ENCODE results near the gene TRPM4. TPM values are rescaled to one million over a fixed set of nuclear protein-coding genes. Genes with fewer than 3 reads are reported as not detected.

Gene TRPM4
- total and polyA plus RNA-seq, 2 experiments from 2014 or later = 16.5 to 25.7 TPM

DNA sequence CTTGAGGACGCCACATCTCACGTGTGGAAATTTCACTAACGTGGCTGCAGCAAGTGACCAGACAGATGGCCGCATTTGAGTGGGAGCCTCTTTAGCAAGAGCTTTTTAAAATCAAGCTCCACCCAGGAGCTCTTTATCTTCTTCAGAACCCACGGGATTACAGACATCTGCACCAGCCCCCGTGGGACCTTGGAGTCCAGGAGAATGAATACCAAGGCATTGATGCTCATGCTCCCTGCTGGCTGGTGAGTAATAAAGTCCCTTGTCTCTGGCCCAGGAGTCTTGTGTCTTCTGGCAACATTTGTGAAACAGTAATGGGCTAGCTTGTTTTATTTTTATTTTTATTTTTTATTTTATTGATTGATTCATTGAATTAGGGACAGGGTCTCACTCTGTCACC is 64.4 kb downstream of the TRPM4 start:
- Histone ChIP-seq H3F3A (replicated peaks; ENCODE audit: low read depth) (no peaks in the 10 kb centered on the region), H2AFZ (no peak overlapping the region), H3K4me3 (no peak overlapping the region), H3K27me3 (ENCODE audit: insufficient read depth) (no peaks in the 10 kb centered on the region), H3K79me2 (replicated peaks; ENCODE audit: insufficient read depth) (no peaks in the 10 kb centered on the region), H3K9me2 (ENCODE audit: insufficient read depth) (no peaks in the 10 kb centered on the region), H4K20me1 (replicated peaks; ENCODE audit: insufficient read depth) (no peaks in the 10 kb centered on the region), H3K27ac (ENCODE audit: low read depth) (no peak overlapping the region), H3K4me1 (ENCODE audit: insufficient read depth) (no peaks in the 10 kb centered on the region), H3K4me2 (no peak overlapping the region), H3K36me3 (ENCODE audit: insufficient read depth) (no peaks in the 10 kb centered on the region)
- Mint-ChIP-seq H3K27me3 (ENCODE audit: insufficient read depth, low read depth, poor library complexity) (peaks cover 6% of the 10 kb centered on the region), H3K9me3 (peaks cover 6% of the 10 kb centered on the region), H3K4me3 (no peak overlapping the region), H3K27ac (no peak overlapping the region), H3K4me1 (no peaks in the 10 kb centered on the region), H3K36me3 (ENCODE audit: low read depth) (0 out of 3 replicates have a peak, but pooled peaks cover 3% of the 10 kb centered on the region)
- no peak for DNase-seq (ENCODE audit: low spot score)
- no peak for ATAC-seq
- TF ChIP-seq POLR2AphosphoS5 (IDR thresholded peaks at IDR 0.05; ENCODE audit: low read depth) (no peak), NANOG (IDR thresholded peaks at IDR 0.05; ENCODE audit: borderline replicate concordance) (no peak), ZNF114 (CRISPR knock-in tag; IDR thresholded peaks at IDR 0.05) (no peak), JUNB (IDR thresholded peaks at IDR 0.05; ENCODE audit: unreplicated experiment) (no peak), EZH2 (IDR thresholded peaks at IDR 0.05; ENCODE audit: low read depth, unreplicated experiment) (no peak), STAT1 (IDR thresholded peaks at IDR 0.05; ENCODE audit: unreplicated experiment) (no peak), CREB1 (CRISPR knock-in tag; IDR thresholded peaks at IDR 0.05; ENCODE audit: low read depth) (no peak), ZNF331 (CRISPR knock-in tag; IDR thresholded peaks at IDR 0.05; ENCODE audit: low read depth) (no peak), EZH2phosphoT487 (IDR thresholded peaks at IDR 0.05; ENCODE audit: unreplicated experiment) (no peak)
- TF ChIP-seq, protein P1, sequence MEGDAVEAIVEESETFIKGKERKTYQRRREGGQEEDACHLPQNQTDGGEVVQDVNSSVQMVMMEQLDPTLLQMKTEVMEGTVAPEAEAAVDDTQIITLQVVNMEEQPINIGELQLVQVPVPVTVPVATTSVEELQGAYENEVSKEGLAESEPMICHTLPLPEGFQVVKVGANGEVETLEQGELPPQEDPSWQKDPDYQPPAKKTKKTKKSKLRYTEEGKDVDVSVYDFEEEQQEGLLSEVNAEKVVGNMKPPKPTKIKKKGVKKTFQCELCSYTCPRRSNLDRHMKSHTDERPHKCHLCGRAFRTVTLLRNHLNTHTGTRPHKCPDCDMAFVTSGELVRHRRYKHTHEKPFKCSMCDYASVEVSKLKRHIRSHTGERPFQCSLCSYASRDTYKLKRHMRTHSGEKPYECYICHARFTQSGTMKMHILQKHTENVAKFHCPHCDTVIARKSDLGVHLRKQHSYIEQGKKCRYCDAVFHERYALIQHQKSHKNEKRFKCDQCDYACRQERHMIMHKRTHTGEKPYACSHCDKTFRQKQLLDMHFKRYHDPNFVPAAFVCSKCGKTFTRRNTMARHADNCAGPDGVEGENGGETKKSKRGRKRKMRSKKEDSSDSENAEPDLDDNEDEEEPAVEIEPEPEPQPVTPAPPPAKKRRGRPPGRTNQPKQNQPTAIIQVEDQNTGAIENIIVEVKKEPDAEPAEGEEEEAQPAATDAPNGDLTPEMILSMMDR (conservative IDR thresholded peaks at IDR 0.05; ENCODE audit: low read depth in 2 of 2) = no peak
- TF ChIP-seq, protein P2, sequence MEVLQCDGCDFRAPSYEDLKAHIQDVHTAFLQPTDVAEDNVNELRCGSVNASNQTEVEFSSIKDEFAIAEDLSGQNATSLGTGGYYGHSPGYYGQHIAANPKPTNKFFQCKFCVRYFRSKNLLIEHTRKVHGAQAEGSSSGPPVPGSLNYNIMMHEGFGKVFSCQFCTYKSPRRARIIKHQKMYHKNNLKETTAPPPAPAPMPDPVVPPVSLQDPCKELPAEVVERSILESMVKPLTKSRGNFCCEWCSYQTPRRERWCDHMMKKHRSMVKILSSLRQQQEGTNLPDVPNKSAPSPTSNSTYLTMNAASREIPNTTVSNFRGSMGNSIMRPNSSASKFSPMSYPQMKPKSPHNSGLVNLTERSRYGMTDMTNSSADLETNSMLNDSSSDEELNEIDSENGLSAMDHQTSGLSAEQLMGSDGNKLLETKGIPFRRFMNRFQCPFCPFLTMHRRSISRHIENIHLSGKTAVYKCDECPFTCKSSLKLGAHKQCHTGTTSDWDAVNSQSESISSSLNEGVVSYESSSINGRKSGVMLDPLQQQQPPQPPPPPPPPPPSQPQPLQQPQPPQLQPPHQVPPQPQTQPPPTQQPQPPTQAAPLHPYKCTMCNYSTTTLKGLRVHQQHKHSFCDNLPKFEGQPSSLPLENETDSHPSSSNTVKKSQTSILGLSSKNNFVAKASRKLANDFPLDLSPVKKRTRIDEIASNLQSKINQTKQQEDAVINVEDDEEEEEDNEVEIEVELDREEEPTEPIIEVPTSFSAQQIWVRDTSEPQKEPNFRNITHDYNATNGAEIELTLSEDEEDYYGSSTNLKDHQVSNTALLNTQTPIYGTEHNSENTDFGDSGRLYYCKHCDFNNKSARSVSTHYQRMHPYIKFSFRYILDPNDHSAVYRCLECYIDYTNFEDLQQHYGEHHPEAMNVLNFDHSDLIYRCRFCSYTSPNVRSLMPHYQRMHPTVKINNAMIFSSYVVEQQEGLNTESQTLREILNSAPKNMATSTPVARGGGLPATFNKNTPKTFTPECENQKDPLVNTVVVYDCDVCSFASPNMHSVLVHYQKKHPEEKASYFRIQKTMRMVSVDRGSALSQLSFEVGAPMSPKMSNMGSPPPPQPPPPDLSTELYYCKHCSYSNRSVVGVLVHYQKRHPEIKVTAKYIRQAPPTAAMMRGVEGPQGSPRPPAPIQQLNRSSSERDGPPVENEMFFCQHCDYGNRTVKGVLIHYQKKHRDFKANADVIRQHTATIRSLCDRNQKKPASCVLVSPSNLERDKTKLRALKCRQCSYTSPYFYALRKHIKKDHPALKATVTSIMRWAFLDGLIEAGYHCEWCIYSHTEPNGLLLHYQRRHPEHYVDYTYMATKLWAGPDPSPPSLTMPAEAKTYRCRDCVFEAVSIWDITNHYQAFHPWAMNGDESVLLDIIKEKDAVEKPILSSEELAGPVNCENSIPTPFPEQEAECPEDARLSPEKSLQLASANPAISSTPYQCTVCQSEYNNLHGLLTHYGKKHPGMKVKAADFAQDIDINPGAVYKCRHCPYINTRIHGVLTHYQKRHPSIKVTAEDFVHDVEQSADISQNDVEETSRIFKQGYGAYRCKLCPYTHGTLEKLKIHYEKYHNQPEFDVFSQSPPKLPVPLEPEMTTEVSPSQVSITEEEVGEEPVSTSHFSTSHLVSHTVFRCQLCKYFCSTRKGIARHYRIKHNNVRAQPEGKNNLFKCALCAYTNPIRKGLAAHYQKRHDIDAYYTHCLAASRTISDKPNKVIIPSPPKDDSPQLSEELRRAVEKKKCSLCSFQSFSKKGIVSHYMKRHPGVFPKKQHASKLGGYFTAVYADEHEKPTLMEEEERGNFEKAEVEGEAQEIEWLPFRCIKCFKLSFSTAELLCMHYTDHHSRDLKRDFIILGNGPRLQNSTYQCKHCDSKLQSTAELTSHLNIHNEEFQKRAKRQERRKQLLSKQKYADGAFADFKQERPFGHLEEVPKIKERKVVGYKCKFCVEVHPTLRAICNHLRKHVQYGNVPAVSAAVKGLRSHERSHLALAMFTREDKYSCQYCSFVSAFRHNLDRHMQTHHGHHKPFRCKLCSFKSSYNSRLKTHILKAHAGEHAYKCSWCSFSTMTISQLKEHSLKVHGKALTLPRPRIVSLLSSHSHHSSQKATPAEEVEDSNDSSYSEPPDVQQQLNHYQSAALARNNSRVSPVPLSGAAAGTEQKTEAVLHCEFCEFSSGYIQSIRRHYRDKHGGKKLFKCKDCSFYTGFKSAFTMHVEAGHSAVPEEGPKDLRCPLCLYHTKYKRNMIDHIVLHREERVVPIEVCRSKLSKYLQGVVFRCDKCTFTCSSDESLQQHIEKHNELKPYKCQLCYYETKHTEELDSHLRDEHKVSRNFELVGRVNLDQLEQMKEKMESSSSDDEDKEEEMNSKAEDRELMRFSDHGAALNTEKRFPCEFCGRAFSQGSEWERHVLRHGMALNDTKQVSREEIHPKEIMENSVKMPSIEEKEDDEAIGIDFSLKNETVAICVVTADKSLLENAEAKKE (CRISPR knock-in tag; IDR thresholded peaks at IDR 0.05) = no peak
- TF ChIP-seq, protein P3, sequence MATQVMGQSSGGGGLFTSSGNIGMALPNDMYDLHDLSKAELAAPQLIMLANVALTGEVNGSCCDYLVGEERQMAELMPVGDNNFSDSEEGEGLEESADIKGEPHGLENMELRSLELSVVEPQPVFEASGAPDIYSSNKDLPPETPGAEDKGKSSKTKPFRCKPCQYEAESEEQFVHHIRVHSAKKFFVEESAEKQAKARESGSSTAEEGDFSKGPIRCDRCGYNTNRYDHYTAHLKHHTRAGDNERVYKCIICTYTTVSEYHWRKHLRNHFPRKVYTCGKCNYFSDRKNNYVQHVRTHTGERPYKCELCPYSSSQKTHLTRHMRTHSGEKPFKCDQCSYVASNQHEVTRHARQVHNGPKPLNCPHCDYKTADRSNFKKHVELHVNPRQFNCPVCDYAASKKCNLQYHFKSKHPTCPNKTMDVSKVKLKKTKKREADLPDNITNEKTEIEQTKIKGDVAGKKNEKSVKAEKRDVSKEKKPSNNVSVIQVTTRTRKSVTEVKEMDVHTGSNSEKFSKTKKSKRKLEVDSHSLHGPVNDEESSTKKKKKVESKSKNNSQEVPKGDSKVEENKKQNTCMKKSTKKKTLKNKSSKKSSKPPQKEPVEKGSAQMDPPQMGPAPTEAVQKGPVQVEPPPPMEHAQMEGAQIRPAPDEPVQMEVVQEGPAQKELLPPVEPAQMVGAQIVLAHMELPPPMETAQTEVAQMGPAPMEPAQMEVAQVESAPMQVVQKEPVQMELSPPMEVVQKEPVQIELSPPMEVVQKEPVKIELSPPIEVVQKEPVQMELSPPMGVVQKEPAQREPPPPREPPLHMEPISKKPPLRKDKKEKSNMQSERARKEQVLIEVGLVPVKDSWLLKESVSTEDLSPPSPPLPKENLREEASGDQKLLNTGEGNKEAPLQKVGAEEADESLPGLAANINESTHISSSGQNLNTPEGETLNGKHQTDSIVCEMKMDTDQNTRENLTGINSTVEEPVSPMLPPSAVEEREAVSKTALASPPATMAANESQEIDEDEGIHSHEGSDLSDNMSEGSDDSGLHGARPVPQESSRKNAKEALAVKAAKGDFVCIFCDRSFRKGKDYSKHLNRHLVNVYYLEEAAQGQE (IDR thresholded peaks at IDR 0.05; ENCODE audit: unreplicated experiment) = no peak
- TF ChIP-seq, protein P4, sequence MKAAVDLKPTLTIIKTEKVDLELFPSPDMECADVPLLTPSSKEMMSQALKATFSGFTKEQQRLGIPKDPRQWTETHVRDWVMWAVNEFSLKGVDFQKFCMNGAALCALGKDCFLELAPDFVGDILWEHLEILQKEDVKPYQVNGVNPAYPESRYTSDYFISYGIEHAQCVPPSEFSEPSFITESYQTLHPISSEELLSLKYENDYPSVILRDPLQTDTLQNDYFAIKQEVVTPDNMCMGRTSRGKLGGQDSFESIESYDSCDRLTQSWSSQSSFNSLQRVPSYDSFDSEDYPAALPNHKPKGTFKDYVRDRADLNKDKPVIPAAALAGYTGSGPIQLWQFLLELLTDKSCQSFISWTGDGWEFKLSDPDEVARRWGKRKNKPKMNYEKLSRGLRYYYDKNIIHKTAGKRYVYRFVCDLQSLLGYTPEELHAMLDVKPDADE (IDR thresholded peaks at IDR 0.05) = no peak
